IMR-90 (cell line): ENCODE data around the gene IDI2.

Experiments used
- POLR2A ChIP-seq: IDR thresholded peaks from 2 replicates; pipeline ENCODE4 v1.6.1; 2012; ENCODE audit warnings: mild to moderate bottlenecking, low read depth, low read length
- RAD21 ChIP-seq: IDR thresholded peaks from 2 replicates; pipeline ENCODE4 v1.6.1; 2012; ENCODE audit warnings: low read length, improper control_type of control experiment
- TF ChIP-seq, protein P1 (sequence below): fragments of 150-350 bp; IDR thresholded peaks from 2 replicates; pipeline ENCODE4 v1.6.1; 2016; ENCODE audit warnings: low read depth, mild to moderate bottlenecking, low read length, moderate library complexity, borderline replicate concordance
- TF ChIP-seq, protein P2 (sequence below): conservative IDR thresholded peaks from 2 replicates; pipeline ENCODE4 v1.5.1; 2012; ENCODE audit warnings: mild to moderate bottlenecking, low read depth, low read length, improper control_type of control experiment

DNA sequence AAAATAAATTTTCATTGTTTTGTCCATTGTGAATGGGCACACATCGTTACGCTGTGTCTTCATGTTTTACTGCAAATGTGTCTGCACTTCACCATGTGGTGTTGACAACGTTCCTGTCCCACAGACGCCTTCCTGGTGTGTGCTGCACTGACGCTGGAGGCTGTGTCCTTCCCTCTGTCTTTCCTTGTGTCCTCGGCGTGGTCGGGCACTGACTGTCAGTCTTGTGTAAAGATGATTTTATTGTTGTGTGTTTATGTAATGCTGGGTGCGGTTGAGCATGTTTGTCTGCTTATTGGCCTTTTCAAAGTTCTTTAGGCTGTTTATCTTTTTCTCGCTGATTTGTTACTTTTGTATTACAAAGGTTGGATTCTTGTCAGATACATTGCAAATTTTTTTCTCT, 18.1 kb downstream of the IDI2 start:
- TF ChIP-seq RAD21 (no peak), POLR2A (no peak)
- TF ChIP-seq, protein P1, sequence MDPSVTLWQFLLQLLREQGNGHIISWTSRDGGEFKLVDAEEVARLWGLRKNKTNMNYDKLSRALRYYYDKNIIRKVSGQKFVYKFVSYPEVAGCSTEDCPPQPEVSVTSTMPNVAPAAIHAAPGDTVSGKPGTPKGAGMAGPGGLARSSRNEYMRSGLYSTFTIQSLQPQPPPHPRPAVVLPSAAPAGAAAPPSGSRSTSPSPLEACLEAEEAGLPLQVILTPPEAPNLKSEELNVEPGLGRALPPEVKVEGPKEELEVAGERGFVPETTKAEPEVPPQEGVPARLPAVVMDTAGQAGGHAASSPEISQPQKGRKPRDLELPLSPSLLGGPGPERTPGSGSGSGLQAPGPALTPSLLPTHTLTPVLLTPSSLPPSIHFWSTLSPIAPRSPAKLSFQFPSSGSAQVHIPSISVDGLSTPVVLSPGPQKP = no peak
- TF ChIP-seq, protein P2, sequence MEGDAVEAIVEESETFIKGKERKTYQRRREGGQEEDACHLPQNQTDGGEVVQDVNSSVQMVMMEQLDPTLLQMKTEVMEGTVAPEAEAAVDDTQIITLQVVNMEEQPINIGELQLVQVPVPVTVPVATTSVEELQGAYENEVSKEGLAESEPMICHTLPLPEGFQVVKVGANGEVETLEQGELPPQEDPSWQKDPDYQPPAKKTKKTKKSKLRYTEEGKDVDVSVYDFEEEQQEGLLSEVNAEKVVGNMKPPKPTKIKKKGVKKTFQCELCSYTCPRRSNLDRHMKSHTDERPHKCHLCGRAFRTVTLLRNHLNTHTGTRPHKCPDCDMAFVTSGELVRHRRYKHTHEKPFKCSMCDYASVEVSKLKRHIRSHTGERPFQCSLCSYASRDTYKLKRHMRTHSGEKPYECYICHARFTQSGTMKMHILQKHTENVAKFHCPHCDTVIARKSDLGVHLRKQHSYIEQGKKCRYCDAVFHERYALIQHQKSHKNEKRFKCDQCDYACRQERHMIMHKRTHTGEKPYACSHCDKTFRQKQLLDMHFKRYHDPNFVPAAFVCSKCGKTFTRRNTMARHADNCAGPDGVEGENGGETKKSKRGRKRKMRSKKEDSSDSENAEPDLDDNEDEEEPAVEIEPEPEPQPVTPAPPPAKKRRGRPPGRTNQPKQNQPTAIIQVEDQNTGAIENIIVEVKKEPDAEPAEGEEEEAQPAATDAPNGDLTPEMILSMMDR = no peak
